Mesodermal cell (in vitro differentiated cells): ENCODE data around the gene UBE2L6.

Experiments used
- H3K27ac ChIP-seq: 2 replicates; pipeline ENCODE4 v1.7.0; 2013; ENCODE audit warnings: mild to moderate bottlenecking, low read depth, low read length, moderate library complexity; ENCODE audit not compliant: severe bottlenecking
- H3K36me3 ChIP-seq: 2 replicates; pipeline ENCODE4 v1.7.1; 2013; ENCODE audit warnings: mild to moderate bottlenecking, low read length, moderate library complexity; ENCODE audit not compliant: control insufficient read depth, insufficient read depth
- H3K4me1 ChIP-seq: one replicate; pipeline ENCODE4 v1.7.1; 2013; ENCODE audit warnings: mild to moderate bottlenecking, low read length; ENCODE audit not compliant: insufficient read depth, control insufficient read depth, poor library complexity, severe bottlenecking
- H3K4me3 ChIP-seq: 2 replicates; pipeline ENCODE4 v1.7.0; 2013; ENCODE audit warnings: low read length, control low read depth, mild to moderate bottlenecking; ENCODE audit not compliant: insufficient read depth, poor library complexity, severe bottlenecking; ENCODE audit errors: extremely low read depth
- H3K9me3 ChIP-seq: 2 replicates; pipeline ENCODE4 v1.7.1; 2013; ENCODE audit warnings: mild to moderate bottlenecking, low read length, moderate library complexity; ENCODE audit not compliant: control insufficient read depth
- WGBS, 2 experiments: methylation state at CpG; one replicate each; pipeline ENCODE4 v1.1.5; 2013; ENCODE audit warnings: missing lambda C conversion rate in 2 of 2; ENCODE audit not compliant: insufficient coverage in 2 of 2; 5-methylcytosine and 5-hydroxymethylcytosine counted together

Gene UBE2L6

GRCh38 chr11:57597916-57598830, 30.7 kb upstream of the UBE2L6 start:
- Histone ChIP-seq H3K4me1 (peaks cover 17% of the 10 kb centered on the region), H3K36me3 (peaks cover 20% of the 10 kb centered on the region), H3K4me3 (peak overlapping the region; percentile 50), H3K9me3 (no peaks in the 10 kb centered on the region), H3K27ac (peak overlapping the region; percentile 92)
- WGBS, 2 experiments, result 4 to 7% methylated on average over 17 to 24 of the region's 33 CpGs

- Histone ChIP-seq H3K9me3 (no peaks in the 10 kb centered on the region), H3K36me3 (peaks cover 20% of the 10 kb centered on the region), H3K27ac (peak within 1 kb of the TSS; percentile 92), H3K4me1 (peaks cover 17% of the 10 kb centered on the region), H3K4me3 (peak within 1 kb of the TSS; percentile 50)
- WGBS, 2 experiments, result 0 to 26% methylated on average over 2 to 4 of the region's 10 CpGs
Observed at GRCh38 chr11:57597461-57597915, 30.0 kb upstream of the UBE2L6 start, which contains the start of gene SERPING1. SERPING1 (plus strand) TSS chr11:57597685; CDS start chr11:57598271, 586 bp downstream.

- 74 to 88% methylated on average over 3 to 4 of the region's 5 CpGs for WGBS, 2 experiments
- Histone ChIP-seq H3K4me1 (peaks cover 17% of the 10 kb centered on the region), H3K36me3 (peaks cover 11% of the 10 kb centered on the region), H3K9me3 (no peaks in the 10 kb centered on the region), H3K27ac (peak overlapping the region; percentile 92), H3K4me3 (no peak overlapping the region)
Observed at GRCh38 chr11:57596266-57596885, 28.9 kb upstream of the UBE2L6 start.

GRCh38 chr11:57588046-57588710, 20.7 kb upstream of the UBE2L6 start:
- Histone ChIP-seq H3K4me3 (no peak overlapping the region), H3K36me3 (no peaks in the 10 kb centered on the region)
- WGBS, 2 experiments, result 94 to 100% methylated on average over 2 of the region's 3 CpGs

GRCh38 chr11:57586711-57587245, 19.3 kb upstream of the UBE2L6 start:
- no peak overlapping the region for H3K4me3 ChIP-seq
- H3K36me3 ChIP-seq, result no peaks in the 10 kb centered on the region
- H3K9me3 ChIP-seq, result peaks cover 7% of the 10 kb centered on the region
- no peak overlapping the region for H3K27ac ChIP-seq
- 100% methylated on average over 1 of the region's 2 CpGs for WGBS, 2 experiments
- H3K4me1 ChIP-seq, result no peaks in the 10 kb centered on the region

More at GRCh38 chr11:57588046-57588710, 20.7 kb upstream of the UBE2L6 start:
- Histone ChIP-seq H3K9me3 (peaks cover 7% of the 10 kb centered on the region), H3K27ac (no peak overlapping the region), H3K4me1 (no peaks in the 10 kb centered on the region)

- Histone ChIP-seq H3K4me3 (no peak overlapping the region), H3K4me1 (no peaks in the 10 kb centered on the region), H3K9me3 (peaks cover 7% of the 10 kb centered on the region), H3K27ac (no peak overlapping the region), H3K36me3 (no peaks in the 10 kb centered on the region)
Observed at GRCh38 chr11:57585301-57585700, 17.8 kb upstream of the UBE2L6 start.

GRCh38 chr11:57584341-57584740, 16.9 kb upstream of the UBE2L6 start:
- H3K36me3 ChIP-seq, result no peaks in the 10 kb centered on the region
- H3K4me1 ChIP-seq, result no peaks in the 10 kb centered on the region
- H3K9me3 ChIP-seq, result peaks cover 7% of the 10 kb centered on the region
- no peak overlapping the region for H3K27ac ChIP-seq
- WGBS, 2 experiments, result 81 to 83% methylated on average over 6 to 7 of the region's 9 CpGs
- no peak overlapping the region for H3K4me3 ChIP-seq

GRCh38 chr11:57574061-57574460, 6.6 kb upstream of the UBE2L6 start:
- WGBS, 2 experiments, result 72 to 84% methylated on average over 3 to 4 of the region's 4 CpGs
- Histone ChIP-seq H3K9me3 (no peaks in the 10 kb centered on the region), H3K4me1 (peaks cover 2% of the 10 kb centered on the region)

GRCh38 chr11:57571606-57572005, 4.1 kb upstream of the UBE2L6 start:
- Histone ChIP-seq H3K27ac (no peak overlapping the region), H3K4me3 (no peak overlapping the region), H3K9me3 (no peaks in the 10 kb centered on the region), H3K36me3 (no peaks in the 10 kb centered on the region), H3K4me1 (peaks cover 2% of the 10 kb centered on the region)
- 100% methylated on average over 1 of the region's 2 CpGs for WGBS, 2 experiments

More at GRCh38 chr11:57574061-57574460, 6.6 kb upstream of the UBE2L6 start:
- H3K27ac ChIP-seq, result no peak overlapping the region
- no peaks in the 10 kb centered on the region for H3K36me3 ChIP-seq
- no peak overlapping the region for H3K4me3 ChIP-seq

GRCh38 chr11:57568330-57568766, 876 bp upstream of the UBE2L6 start:
- 75 to 79% methylated on average over 3 to 4 of the region's 6 CpGs for WGBS, 2 experiments
- Histone ChIP-seq H3K4me3 (peak overlapping the region; percentile 69), H3K36me3 (no peaks in the 10 kb centered on the region), H3K4me1 (peaks cover 7% of the 10 kb centered on the region), H3K27ac (peak overlapping the region; percentile 79), H3K9me3 (no peaks in the 10 kb centered on the region)
